Nucleus accumbens (tissue), 56 donors: Measurements from ENCODE around the gene B3GNT3.

Experiments
- DNase-seq, 56 donors: peaks; one replicate each; lab custom pipeline; 2025; lab: John Stamatoyannopoulos, UW

B3GNT3 gene

GRCh38 chr19:17830567-17831418 is 35.9 kb downstream of the B3GNT3 start:
- peak in 51 of 56 donors; percentile 7 to 96 (median 74) for DNase-seq

DNA sequence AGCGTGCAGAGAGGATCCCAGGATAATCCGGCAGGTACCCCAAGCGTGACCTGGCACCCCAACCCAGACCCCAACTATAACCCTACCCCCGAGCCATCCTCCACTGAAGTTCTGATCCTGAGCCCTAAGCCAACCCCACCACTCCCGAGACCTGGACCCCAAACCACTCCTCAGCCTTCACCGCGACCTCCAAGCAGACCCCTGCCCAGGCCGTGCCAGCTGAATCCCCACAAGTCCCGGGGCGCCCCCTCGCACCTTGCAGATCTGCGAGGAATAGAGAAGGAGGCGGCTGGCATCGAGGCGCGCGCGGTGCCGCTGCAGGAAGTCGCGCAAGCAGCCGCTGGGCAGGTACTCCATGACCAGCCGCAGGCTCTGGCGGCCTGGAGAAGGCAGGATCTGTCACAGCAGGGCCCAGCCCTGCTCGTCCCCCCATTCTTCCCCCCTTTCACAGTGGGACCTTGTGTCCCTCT is 36.5 kb downstream of the B3GNT3 start:
- peak in 1 of 56 donors; percentile 33 for DNase-seq

DNA sequence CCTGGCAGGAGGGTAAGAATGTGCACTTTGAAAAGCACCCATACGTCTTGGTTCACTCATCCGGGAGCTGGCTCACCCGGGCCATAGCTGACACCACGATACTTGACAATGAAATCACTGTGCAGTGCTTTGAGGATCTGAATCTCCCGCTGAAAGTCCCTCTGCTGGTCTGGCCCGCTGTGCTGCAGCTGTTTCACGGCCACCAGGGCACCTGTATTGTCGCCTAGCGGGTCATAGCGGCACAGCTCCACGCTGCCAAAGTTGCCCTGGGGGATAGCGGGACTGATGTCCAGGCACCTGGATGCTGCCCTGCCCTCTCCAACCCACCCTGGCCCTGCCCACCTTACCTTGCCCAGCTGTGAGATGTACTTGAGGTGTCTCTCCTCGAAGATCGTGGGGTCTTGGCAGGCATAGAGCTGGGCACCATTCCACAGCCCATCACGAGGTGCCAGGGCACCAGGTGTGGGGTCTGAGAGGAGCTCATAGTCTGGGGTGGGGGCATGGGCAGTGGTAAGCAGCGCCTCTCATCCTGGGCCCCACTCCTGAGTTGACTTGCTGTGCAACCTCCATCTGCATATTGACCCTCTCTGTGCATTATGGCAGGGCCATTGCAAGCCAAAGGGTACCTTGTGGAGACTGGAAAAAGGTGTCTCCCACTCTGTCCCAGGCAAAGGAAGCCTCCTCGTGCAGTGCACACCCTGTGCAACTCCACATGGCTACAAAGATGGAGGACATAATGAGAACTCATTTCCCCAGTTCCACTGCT is 37.7 kb downstream of the B3GNT3 start:
- no peak for DNase-seq

DNA sequence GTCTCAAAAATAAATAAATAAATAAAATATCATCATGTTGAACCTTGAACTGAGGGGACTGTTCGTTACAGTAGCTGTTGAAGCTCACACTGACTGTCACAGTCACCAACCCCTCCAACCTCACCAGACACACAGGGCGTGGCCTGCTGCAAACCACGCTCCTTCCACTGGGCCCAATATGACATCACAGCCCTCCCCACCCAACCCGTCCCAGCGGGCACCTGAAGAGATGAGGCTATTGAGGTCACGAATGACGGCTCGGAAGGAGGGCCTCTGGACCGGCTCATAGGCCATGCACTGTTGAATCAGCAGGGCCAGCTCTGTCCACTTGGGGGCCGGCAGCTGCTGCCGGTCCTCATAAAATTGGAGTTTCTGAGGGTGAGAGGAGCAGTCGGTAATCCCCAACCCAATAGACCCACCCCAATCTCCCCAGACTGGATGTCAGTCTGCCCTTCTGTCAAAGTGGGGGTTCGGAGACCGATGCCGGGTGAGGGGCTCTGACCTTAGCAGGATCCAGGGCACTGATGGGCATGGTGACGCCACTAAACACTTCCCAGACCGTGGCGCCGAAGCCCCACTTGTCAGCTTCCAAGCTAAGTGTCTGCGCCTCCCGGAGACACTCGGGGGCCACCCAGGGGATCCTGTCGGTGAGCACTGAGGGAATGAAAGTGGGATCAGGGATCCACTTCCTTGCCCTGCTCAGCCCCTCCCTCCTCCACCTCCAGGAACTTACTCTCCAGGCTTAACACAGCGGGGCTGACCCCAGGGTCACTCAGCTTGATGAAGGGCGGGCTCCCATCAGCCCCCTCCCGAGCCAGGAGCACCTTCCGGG is 39.6 kb downstream of the B3GNT3 start:
- DNase-seq = no peak

DNA sequence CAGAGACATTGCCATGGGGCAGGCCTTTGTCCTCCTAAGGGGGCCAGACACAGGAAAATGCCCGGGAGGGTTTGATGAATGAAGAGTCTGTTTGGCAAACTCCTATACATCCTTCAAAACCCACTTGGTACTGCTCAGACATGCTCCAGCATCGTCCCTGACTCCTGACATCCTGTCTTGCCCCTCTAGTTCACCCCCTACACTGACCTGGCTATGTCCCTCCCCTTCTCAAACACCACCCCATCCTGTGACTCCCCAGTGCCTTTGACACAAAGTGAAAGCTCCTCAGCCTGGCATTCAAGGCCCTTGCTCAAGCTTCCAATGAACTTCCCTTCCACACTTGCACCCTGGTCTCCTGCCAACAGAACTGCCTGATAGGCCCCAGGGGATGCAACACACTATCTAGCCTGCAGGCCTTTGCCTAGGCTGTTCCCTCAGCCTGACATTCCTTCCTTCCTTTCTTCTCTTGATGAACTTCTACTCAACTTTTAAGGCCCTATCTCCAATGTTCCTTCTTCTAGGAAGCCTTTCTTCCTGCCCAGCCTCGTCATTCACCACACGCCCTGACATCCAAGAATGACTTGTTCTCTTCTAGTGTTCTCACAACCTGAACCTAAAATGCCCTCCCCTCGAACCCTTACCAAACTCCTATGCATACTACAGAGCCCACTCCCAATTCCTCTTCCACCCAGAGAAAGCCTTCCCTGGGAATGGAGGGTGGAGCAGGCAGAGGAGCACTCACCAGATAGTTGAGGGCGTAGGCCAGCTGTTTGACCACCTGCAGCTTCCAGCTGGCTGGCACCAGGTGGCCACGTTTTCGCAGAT is 40.5 kb downstream of the B3GNT3 start:
- no peak for DNase-seq

DNA sequence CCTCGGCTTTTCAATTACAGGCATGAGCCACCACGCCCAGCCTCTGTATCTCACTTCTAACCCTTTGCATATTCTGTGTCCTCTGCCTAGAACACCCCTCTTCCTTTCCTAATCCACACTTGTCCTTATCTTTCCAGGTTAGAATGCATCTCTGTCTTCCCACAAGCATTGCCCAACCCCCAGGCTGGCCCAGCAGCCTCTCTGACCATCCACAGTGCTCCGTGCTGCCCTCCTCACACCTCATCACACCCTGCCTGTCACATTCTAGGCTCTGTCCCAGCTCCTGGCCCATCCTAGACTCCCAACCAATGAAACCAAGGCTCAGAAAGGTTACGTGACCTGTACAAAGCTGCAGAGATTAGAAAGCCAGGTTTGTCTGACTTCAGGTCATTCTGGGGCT is 41.6 kb downstream of the B3GNT3 start:
- no peak for DNase-seq

DNA sequence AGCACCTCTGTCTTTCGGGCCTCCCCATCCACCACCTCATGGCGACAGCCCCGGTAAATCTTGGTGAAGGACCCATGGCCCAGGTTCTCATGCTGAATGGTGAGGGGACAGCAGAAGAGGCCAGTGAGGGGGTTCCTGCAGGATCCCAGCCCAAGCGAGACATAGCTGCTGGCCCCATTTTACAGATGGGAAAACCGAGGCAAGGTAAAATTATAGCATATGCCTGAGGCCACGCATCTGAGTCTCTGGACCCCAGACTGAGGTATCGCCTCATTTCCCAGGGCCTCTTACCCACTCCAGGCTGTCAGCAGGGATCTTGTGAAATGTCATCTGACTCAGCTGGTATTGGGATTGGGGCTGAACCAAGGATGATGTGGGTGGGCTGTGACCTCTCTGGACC is 43.0 kb downstream of the B3GNT3 start:
- DNase-seq = no peak

DNA sequence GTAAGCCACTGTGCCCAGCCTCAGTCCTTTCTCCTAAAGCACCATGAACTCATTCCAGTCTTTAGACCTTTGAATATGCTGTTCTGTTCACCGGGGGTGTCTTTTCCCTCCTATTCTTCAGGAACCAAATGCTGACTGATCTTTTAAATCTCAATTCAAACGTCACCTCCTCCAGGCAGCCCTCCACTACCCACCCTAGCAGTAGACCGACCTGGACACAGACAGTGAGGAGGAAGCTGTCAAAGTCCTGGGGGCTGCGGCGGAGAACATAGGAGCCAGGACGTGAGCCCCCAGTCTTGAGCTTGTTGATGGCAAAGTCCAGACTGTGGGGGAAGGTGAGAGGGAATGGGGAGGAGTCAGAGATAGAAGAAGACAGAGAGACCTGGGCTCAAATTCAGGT is 45.1 kb downstream of the B3GNT3 start:
- no peak for DNase-seq

DNA sequence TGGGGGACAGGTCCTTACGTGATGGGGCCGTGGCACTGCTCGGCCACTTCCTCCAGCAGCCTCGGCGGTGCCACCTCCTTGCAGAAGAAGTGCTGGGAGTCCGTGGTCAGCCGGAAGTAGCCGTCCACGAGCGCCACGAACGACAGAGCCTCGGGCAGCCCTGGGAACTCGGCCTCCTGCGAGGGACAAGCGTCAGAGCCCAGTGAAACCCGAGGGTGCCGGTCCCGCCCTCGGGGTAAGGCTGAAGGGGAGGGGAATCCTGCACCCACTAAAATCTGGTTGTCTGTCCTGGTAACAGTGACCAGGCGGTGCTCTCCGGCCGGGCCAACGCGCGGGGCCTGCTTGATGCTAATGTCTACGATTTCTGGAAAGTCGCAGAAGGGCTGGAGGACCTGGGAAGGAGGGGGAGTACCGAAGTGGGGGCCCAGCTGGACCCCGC is 46.5 kb downstream of the B3GNT3 start:
- no peak for DNase-seq

DNA sequence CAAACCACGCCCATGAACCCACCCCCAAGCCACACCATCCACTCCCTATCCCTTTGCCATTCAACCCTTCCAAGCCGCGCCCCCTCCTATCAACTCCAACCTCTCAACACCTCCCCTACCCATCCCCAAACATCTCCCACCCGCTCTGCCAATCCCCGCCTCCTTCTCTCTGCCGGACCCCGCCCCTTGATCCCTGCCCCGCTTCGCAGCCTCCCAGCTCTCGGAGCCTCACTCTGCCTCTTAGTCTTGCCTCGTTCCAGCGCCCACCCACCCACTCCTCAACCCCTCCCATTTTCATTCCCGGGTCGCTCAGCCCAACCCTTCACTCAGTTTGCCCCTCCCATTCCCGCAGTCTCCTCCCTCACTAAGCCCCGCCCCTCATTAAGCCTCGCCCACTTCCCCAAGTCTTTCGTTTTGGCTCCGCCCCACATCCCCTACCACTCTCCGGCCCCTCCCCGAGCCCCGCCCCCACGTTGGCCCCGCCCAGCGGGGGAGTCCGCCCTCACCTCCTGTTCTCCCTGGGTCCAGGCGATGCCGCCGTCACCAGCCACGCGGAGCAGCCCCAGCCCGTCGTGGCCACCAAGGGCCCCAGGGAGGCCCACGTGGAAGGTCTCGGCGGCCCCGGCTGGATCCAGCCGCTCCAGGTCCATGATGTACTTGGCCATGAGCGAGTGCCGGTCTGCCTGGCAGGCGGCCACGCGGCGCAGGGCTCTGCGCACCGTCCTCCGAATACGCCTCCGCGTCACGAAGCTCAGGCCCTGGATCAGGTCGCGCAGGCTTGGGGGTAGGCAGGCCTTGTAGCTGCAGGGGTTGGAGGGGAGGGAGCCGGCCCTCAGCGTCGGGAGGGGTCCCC is 47.1 kb downstream of the B3GNT3 start:
- peak in 49 of 56 donors; percentile 3 to 88 (median 55) for DNase-seq

- DNase-seq = no peak
Measured at GRCh38 chr19:17842663-17843291, 47.8 kb downstream of the B3GNT3 start.

- DNase-seq = no peak
Measured at GRCh38 chr19:17843292-17843827, 48.4 kb downstream of the B3GNT3 start.

DNA sequence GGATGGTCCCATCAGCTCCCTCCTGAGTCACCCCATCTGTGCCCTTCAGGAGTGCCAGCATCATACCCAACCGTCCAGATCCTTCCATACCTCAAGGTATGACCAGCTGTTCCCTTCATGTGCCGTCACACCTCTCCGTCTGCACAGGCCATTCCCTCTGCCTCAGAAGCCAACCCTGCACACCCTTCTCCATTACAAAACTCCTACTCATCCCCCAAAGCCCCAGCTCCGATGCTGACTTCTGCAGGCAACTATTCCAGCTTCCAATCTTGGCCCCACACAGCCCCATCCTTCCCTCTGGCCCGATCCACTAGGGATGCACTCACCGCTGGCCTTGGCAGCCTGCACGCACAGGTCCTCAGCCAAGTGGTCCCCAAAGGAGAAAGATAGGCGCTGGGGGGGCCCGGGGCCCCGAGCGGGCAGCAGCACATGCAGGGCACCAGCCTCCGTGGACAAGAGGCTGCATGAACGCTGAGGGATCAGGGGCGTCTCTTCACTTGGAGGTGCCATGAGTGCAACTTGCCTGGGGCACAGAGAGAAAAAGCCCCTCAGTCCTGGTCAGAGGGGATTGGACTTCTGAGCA is 49.1 kb downstream of the B3GNT3 start:
- no peak for DNase-seq

- no peak for DNase-seq
Measured at GRCh38 chr19:17846146-17846545, 51.2 kb downstream of the B3GNT3 start.

GRCh38 chr19:17847538-17848366 is 52.8 kb downstream of the B3GNT3 start, which contains the start of gene JAK3:
Gene JAK3 (minus strand): TSS chr19:17847982. CDS start chr19:17844417, 3,565 bp downstream.
- peak in 48 of 56 donors; percentile 5 to 78 (median 40) for DNase-seq

- DNase-seq = no peak
Measured at GRCh38 chr19:17848595-17849292, 53.8 kb downstream of the B3GNT3 start.
